ENCODE results near the gene MYOF.
"Not testable (repeated sequence)": the region's sequence is repeated elsewhere in the genome, so short reads cannot be mapped to it uniquely, and the experiment has no call there.

Gene MYOF

GRCh38 chr10:93456480-93456879 lies 25.7 kb downstream of the MYOF start:
- no peak for DNase-seq

- no peak for DNase-seq
These were observed 27.4 kb downstream of the MYOF start for GRCh38 chr10:93454736-93455135.

- DNase-seq, result no peak
These were observed 28.0 kb downstream of the MYOF start for GRCh38 chr10:93454146-93454545.

- DNase-seq, result no peak
These were observed 30.0 kb downstream of the MYOF start for GRCh38 chr10:93452143-93452542.

GRCh38 chr10:93451244-93451947 lies 30.7 kb downstream of the MYOF start:
- no peak for DNase-seq

- DNase-seq, result no peak
These were observed 34.2 kb downstream of the MYOF start for GRCh38 chr10:93447970-93448369.

- no peak for DNase-seq
These were observed 35.1 kb downstream of the MYOF start for GRCh38 chr10:93447019-93447418.

GRCh38 chr10:93445978-93446720 lies 36.0 kb downstream of the MYOF start:
- no peak for DNase-seq

- DNase-seq, result peak; percentile 89
These were observed 36.8 kb downstream of the MYOF start for GRCh38 chr10:93445097-93445960.

- DNase-seq, result no peak
These were observed 38.7 kb downstream of the MYOF start for GRCh38 chr10:93443481-93443880.

- DNase-seq, result not testable (repeated sequence)
These were observed 39.4 kb downstream of the MYOF start for GRCh38 chr10:93442721-93443120.

- no peak for DNase-seq
These were observed 41.5 kb downstream of the MYOF start for GRCh38 chr10:93440591-93441091.

GRCh38 chr10:93438613-93439253 lies 43.4 kb downstream of the MYOF start:
- peak; percentile 59 for DNase-seq

- DNase-seq, result no peak
These were observed 44.1 kb downstream of the MYOF start for GRCh38 chr10:93437946-93438612.

- peak; percentile 85 for DNase-seq
These were observed 44.8 kb downstream of the MYOF start for GRCh38 chr10:93437086-93437945.

GRCh38 chr10:93436591-93437085 lies 45.5 kb downstream of the MYOF start:
- peak; percentile 79 for DNase-seq

- no peak for DNase-seq
These were observed 46.3 kb downstream of the MYOF start for GRCh38 chr10:93435621-93436397.

- DNase-seq, result no peak
These were observed 47.1 kb downstream of the MYOF start for GRCh38 chr10:93434991-93435491.

- DNase-seq, result no peak
These were observed 50.8 kb downstream of the MYOF start for GRCh38 chr10:93431361-93431760.

- no peak for DNase-seq
These were observed 56.3 kb downstream of the MYOF start for GRCh38 chr10:93425861-93426260.

All from right forelimb (tissue), 1 donor.